KMS-11 (cell line): ENCODE measurements around the gene RNF13.

Source experiments
- H2AFZ ChIP-seq: fragments of 200-600 bp; sonication (generic); 2 replicates; pipeline ENCODE4 v1.6.1; 2016; ENCODE audit warnings: antibody characterized with exemption, mixed run types, low read depth
- H3K27ac ChIP-seq: fragments of 200-600 bp; sonication (generic); 2 replicates; pipeline ENCODE4 v1.6.1; 2016; ENCODE audit warnings: mild to moderate bottlenecking, mixed run types
- H3K27me3 ChIP-seq: fragments of 200-600 bp; sonication (generic); 2 replicates; pipeline ENCODE4 v1.6.1; 2017; ENCODE audit warnings: mild to moderate bottlenecking, low read depth, mixed run types, moderate library complexity; ENCODE audit not compliant: insufficient read depth
- H3K36me3 ChIP-seq: fragments of 200-600 bp; sonication (generic); 2 replicates; pipeline ENCODE4 v1.6.1; 2017; ENCODE audit warnings: mild to moderate bottlenecking, mixed run types; ENCODE audit not compliant: insufficient read depth
- H3K4me1 ChIP-seq: fragments of 200-600 bp; sonication (generic); 2 replicates; pipeline ENCODE4 v1.6.1; 2016; ENCODE audit warnings: mild to moderate bottlenecking, low read depth, mixed run types; ENCODE audit not compliant: poor library complexity, severe bottlenecking
- H3K4me2 ChIP-seq: fragments of 200-600 bp; sonication (generic); 2 replicates; pipeline ENCODE4 v1.7.0; 2016; ENCODE audit warnings: mild to moderate bottlenecking, mixed run types
- H3K4me3 ChIP-seq: fragments of 200-600 bp; sonication (generic); IDR thresholded peaks from 2 replicates; pipeline ENCODE4 v1.6.1; 2017; ENCODE audit warnings: low read depth, low read length, mixed read lengths; ENCODE audit not compliant: insufficient read depth
- H3K79me2 ChIP-seq: fragments of 200-600 bp; sonication (generic); 2 replicates; pipeline ENCODE4 v1.6.1; 2016; ENCODE audit warnings: low read depth, mixed run types; ENCODE audit not compliant: insufficient read depth
- H3K9ac ChIP-seq: fragments of 200-600 bp; sonication (generic); 2 replicates; pipeline ENCODE4 v1.6.1; 2016; ENCODE audit warnings: mild to moderate bottlenecking, mixed run types
- H4K20me1 ChIP-seq: fragments of 200-600 bp; sonication (generic); 2 replicates; pipeline ENCODE4 v1.6.1; 2016; ENCODE audit warnings: mild to moderate bottlenecking, mixed run types; ENCODE audit not compliant: insufficient read depth
- CTCF ChIP-seq: fragments of 200-600 bp; sonication (generic); conservative IDR thresholded peaks from 2 replicates; pipeline ENCODE4 v1.6.1; 2017; ENCODE audit warnings: low read depth, mild to moderate bottlenecking, antibody characterized with exemption, low read length, moderate library complexity, mixed read lengths

Gene RNF13

GRCh38 chr3:149967086-149967685 is 154.2 kb downstream of the RNF13 start:
- H3K36me3 ChIP-seq = no peaks in the 10 kb centered on the region
- no peak overlapping the region for H3K4me3 ChIP-seq
- peaks cover 29% of the 10 kb centered on the region for H3K4me1 ChIP-seq
- no peaks in the 10 kb centered on the region for H4K20me1 ChIP-seq
- no peak overlapping the region for H2AFZ ChIP-seq
- H3K9ac ChIP-seq = no peak overlapping the region
- H3K79me2 ChIP-seq = peaks cover 22% of the 10 kb centered on the region; the same call in 1 of the 2 replicates
- H3K27me3 ChIP-seq = no peaks in the 10 kb centered on the region
- no peak overlapping the region for H3K27ac ChIP-seq
- TF ChIP-seq CTCF = peak; percentile 91
- H3K4me2 ChIP-seq = no peak overlapping the region

- no peak overlapping the region for H2AFZ ChIP-seq
- no peak for TF ChIP-seq CTCF
- H3K36me3 ChIP-seq = no peaks in the 10 kb centered on the region
- H3K27ac ChIP-seq = no peak overlapping the region
- peaks cover 29% of the 10 kb centered on the region for H3K4me1 ChIP-seq
- no peak overlapping the region for H3K9ac ChIP-seq
- no peak overlapping the region for H3K4me3 ChIP-seq
- no peak overlapping the region; the same call in 1 of the 2 replicates for H3K4me2 ChIP-seq
- H4K20me1 ChIP-seq = no peaks in the 10 kb centered on the region
- H3K27me3 ChIP-seq = no peaks in the 10 kb centered on the region
- H3K79me2 ChIP-seq = peaks cover 22% of the 10 kb centered on the region; the same call in 1 of the 2 replicates
Observed at GRCh38 chr3:149968216-149968615, 155.2 kb downstream of the RNF13 start.

- TF ChIP-seq CTCF = no peak; the same call in 1 of the 2 replicates
- no peaks in the 10 kb centered on the region for H4K20me1 ChIP-seq
- H3K4me1 ChIP-seq = peaks cover 29% of the 10 kb centered on the region
- H3K27me3 ChIP-seq = no peaks in the 10 kb centered on the region
- H3K79me2 ChIP-seq = peaks cover 22% of the 10 kb centered on the region; the same call in 1 of the 2 replicates
- no peak overlapping the region for H3K27ac ChIP-seq
- no peaks in the 10 kb centered on the region for H3K36me3 ChIP-seq
- peak overlapping the region; percentile 70; the same call in 1 of the 2 replicates for H2AFZ ChIP-seq
- peak overlapping the region; percentile 93 for H3K4me3 ChIP-seq
- H3K4me2 ChIP-seq = peak overlapping the region; percentile 91
- H3K9ac ChIP-seq = peak overlapping the region; percentile 75; the same call in 1 of the 2 replicates
Observed at GRCh38 chr3:149969110-149969939, 156.3 kb downstream of the RNF13 start.

GRCh38 chr3:149969940-149970715 is 157.1 kb downstream of the RNF13 start:
- peak overlapping the region; percentile 75 for H3K9ac ChIP-seq
- H2AFZ ChIP-seq = peak overlapping the region; percentile 70
- peaks cover 29% of the 10 kb centered on the region for H3K4me1 ChIP-seq
- no peaks in the 10 kb centered on the region for H4K20me1 ChIP-seq
- H3K27me3 ChIP-seq = no peaks in the 10 kb centered on the region
- H3K79me2 ChIP-seq = peaks cover 22% of the 10 kb centered on the region; the same call in 1 of the 2 replicates
- no peak for TF ChIP-seq CTCF
- peak overlapping the region; percentile 91 for H3K4me2 ChIP-seq
- H3K4me3 ChIP-seq = peak overlapping the region; percentile 93
- H3K36me3 ChIP-seq = no peaks in the 10 kb centered on the region
- peak overlapping the region; percentile 42; the same call in 1 of the 2 replicates for H3K27ac ChIP-seq
